ENCODE results near the gene MRPL16. TPM values are rescaled to one million over a fixed set of nuclear protein-coding genes. Genes with fewer than 3 reads are reported as not detected.

MRPL16 gene
- total RNA-seq, 1 donor from 2014 or later, result 42.0 TPM

GRCh38 chr11:59779487-59779886 lies 31.1 kb downstream of the MRPL16 start:
- peaks cover 20% of the 10 kb centered on the region for H3K36me3 Mint-ChIP-seq (ENCODE audit: unreplicated experiment)
- H3K4me1 Mint-ChIP-seq (ENCODE audit: unreplicated experiment), result no peaks in the 10 kb centered on the region
- no peaks in the 10 kb centered on the region for H3K27me3 Mint-ChIP-seq (ENCODE audit: unreplicated experiment)
- no peak overlapping the region for H3K27ac Mint-ChIP-seq (ENCODE audit: unreplicated experiment)
- H3K9me3 Mint-ChIP-seq (ENCODE audit: unreplicated experiment), result peaks cover 5% of the 10 kb centered on the region
- H3K4me3 Mint-ChIP-seq (ENCODE audit: unreplicated experiment), result no peak overlapping the region
- TF ChIP-seq, protein P1, sequence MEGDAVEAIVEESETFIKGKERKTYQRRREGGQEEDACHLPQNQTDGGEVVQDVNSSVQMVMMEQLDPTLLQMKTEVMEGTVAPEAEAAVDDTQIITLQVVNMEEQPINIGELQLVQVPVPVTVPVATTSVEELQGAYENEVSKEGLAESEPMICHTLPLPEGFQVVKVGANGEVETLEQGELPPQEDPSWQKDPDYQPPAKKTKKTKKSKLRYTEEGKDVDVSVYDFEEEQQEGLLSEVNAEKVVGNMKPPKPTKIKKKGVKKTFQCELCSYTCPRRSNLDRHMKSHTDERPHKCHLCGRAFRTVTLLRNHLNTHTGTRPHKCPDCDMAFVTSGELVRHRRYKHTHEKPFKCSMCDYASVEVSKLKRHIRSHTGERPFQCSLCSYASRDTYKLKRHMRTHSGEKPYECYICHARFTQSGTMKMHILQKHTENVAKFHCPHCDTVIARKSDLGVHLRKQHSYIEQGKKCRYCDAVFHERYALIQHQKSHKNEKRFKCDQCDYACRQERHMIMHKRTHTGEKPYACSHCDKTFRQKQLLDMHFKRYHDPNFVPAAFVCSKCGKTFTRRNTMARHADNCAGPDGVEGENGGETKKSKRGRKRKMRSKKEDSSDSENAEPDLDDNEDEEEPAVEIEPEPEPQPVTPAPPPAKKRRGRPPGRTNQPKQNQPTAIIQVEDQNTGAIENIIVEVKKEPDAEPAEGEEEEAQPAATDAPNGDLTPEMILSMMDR (IDR thresholded peaks at IDR 0.05), result no peak
- no peak for DNase-seq (ENCODE audit: extremely low spot score, unreplicated experiment)

DNA sequence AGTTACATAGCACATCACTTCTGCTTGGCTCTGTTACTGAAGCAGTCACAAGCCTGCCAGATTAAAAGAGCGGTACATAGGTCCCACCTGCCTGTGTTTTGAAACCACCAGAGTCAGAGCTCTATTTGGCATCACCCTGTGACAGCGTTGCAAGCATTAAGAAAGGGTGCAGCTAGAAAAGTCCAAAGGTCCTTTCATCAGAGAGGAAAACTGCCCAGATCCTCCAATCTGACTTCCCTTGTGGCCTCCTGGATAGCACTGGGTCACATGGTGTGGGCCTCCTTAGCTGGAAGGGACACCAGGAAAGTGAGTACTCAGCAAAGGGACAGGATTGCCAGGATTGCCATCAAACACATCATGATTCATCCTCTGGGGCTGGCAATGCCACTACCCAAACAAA lies 32.5 kb downstream of the MRPL16 start:
- Mint-ChIP-seq H3K4me1 (ENCODE audit: unreplicated experiment) (no peaks in the 10 kb centered on the region), H3K27me3 (ENCODE audit: unreplicated experiment) (no peaks in the 10 kb centered on the region), H3K36me3 (ENCODE audit: unreplicated experiment) (peaks cover 21% of the 10 kb centered on the region), H3K9me3 (ENCODE audit: unreplicated experiment) (no peaks in the 10 kb centered on the region), H3K27ac (ENCODE audit: unreplicated experiment) (no peak overlapping the region), H3K4me3 (ENCODE audit: unreplicated experiment) (no peak overlapping the region)
- TF ChIP-seq, protein P1 (IDR thresholded peaks at IDR 0.05), result no peak
- no peak for DNase-seq (ENCODE audit: extremely low spot score, unreplicated experiment)

- Mint-ChIP-seq H3K9me3 (ENCODE audit: unreplicated experiment) (no peaks in the 10 kb centered on the region), H3K4me1 (ENCODE audit: unreplicated experiment) (no peaks in the 10 kb centered on the region), H3K4me3 (ENCODE audit: unreplicated experiment) (no peak overlapping the region), H3K36me3 (ENCODE audit: unreplicated experiment) (peaks cover 21% of the 10 kb centered on the region), H3K27ac (ENCODE audit: unreplicated experiment) (no peak overlapping the region), H3K27me3 (ENCODE audit: unreplicated experiment) (no peaks in the 10 kb centered on the region)
- no peak for DNase-seq (ENCODE audit: extremely low spot score, unreplicated experiment)
- TF ChIP-seq, protein P1 (IDR thresholded peaks at IDR 0.05), result no peak
These were observed 33.5 kb downstream of the MRPL16 start for GRCh38 chr11:59777104-59777503.

- Mint-ChIP-seq H3K27me3 (ENCODE audit: unreplicated experiment) (no peaks in the 10 kb centered on the region), H3K9me3 (ENCODE audit: unreplicated experiment) (no peaks in the 10 kb centered on the region), H3K4me1 (ENCODE audit: unreplicated experiment) (no peaks in the 10 kb centered on the region), H3K4me3 (ENCODE audit: unreplicated experiment) (no peak overlapping the region), H3K27ac (ENCODE audit: unreplicated experiment) (no peak overlapping the region), H3K36me3 (ENCODE audit: unreplicated experiment) (peaks cover 21% of the 10 kb centered on the region)
- TF ChIP-seq, protein P1 (IDR thresholded peaks at IDR 0.05), result no peak
- DNase-seq (ENCODE audit: extremely low spot score, unreplicated experiment), result no peak
These were observed 34.1 kb downstream of the MRPL16 start for GRCh38 chr11:59776210-59777066.

DNA sequence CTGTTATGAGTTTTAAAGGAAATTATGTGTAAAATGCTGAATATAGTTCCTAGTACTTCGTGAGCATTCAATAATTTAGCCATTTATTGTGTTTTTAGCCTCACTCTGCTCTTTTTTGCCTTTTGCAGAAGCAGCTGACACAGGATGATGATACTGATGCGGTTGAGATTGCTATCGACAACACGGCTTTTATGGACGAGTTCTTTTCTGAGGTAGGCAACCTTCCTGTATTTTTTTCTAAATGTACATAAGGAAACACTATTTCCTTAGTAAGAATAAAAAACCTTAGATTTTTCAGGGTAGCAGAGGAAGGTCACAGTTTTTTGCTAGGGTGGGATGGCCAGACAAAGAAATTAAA lies 37.5 kb downstream of the MRPL16 start:
- DNase-seq (ENCODE audit: extremely low spot score, unreplicated experiment), result no peak
- TF ChIP-seq, protein P1 (IDR thresholded peaks at IDR 0.05), result no peak
- Mint-ChIP-seq H3K27ac (ENCODE audit: unreplicated experiment) (no peak overlapping the region), H3K27me3 (ENCODE audit: unreplicated experiment) (no peaks in the 10 kb centered on the region), H3K4me3 (ENCODE audit: unreplicated experiment) (no peak overlapping the region), H3K36me3 (ENCODE audit: unreplicated experiment) (peaks cover 16% of the 10 kb centered on the region), H3K4me1 (ENCODE audit: unreplicated experiment) (no peaks in the 10 kb centered on the region), H3K9me3 (ENCODE audit: unreplicated experiment) (no peaks in the 10 kb centered on the region)

Data from osteocyte (in vitro differentiated cells).